Measurements from ENCODE around the gene CIAO2A.

GRCh38 chr15:64070965-64071851, 22.4 kb downstream of the CIAO2A start:
- TF ChIP-seq EZH2phosphoT487 (IDR thresholded peaks at IDR 0.05; ENCODE audit: low read depth, severe bottlenecking, unreplicated experiment) = no peak
- TF ChIP-seq CTCF (IDR thresholded peaks at IDR 0.05; ENCODE audit: poor library complexity) = no peak
